HG02623 (cell line): ENCODE results near the gene MIA2.
"Not testable (repeated sequence)": the region's sequence is repeated elsewhere in the genome, so short reads cannot be mapped to it uniquely, and the experiment has no call there.

Experiments
- ATAC-seq: cut with Tn5 transposase; IDR thresholded peaks from one replicate; pipeline ENCODE4 v1.9.1; 2021; ENCODE audit warnings: moderate library complexity; ENCODE audit not compliant: unreplicated experiment

MIA2 gene

GRCh38 chr14:39324097-39324496, 90.4 kb downstream of the MIA2 start:
- ATAC-seq, result no peak

DNA sequence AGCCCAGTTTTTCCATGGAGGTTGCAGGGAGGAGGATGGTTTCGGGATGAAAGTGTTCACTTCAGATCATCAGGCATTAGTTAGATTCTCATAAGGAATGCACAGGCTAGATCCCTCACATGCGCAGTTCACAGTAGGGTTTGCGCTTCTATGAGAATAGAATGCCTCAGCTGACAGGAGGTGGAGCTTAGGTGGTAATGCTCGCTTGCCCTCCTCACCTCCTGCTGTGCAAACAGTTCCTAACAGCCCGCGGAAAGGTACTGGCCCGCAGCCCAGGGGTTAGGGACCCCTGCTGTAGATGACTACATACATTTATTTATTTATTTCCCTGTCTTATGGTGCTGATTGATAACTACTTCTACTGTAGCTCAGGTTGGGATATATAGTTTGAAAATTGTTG, 105.3 kb downstream of the MIA2 start:
- ATAC-seq, result no peak

GRCh38 chr14:39341126-39341525, 107.4 kb downstream of the MIA2 start:
- not testable (repeated sequence) for ATAC-seq

- ATAC-seq, result no peak
These were observed 109.1 kb downstream of the MIA2 start for GRCh38 chr14:39342768-39343167.

GRCh38 chr14:39343614-39344013, 109.9 kb downstream of the MIA2 start:
- ATAC-seq, result no peak

- no peak for ATAC-seq
These were observed 117.2 kb downstream of the MIA2 start for GRCh38 chr14:39350866-39351265.

GRCh38 chr14:39351708-39352107, 118.0 kb downstream of the MIA2 start:
- ATAC-seq, result no peak

GRCh38 chr14:39359069-39359468, 125.4 kb downstream of the MIA2 start:
- ATAC-seq, result not testable (repeated sequence)

DNA sequence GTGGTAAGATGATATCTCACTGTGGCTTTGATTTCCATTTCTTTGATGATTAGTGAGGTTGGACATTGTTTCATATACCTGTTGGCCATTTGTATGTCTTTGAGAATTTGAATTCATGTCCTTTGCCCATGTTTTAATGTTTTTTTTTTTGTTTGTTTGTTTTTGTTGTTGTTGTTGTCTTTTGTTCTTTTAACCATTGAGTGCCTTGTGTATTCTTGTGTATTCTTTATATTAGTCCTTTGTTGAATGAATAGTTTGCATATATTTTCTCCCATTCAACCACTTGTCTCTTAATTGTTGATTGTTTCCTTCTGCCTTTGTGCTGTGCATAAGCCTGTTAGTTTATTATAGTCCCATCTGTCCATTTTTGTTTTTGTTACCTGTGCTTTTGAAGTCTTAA, 126.6 kb downstream of the MIA2 start:
- no peak for ATAC-seq

- ATAC-seq, result not testable (repeated sequence)
These were observed 127.8 kb downstream of the MIA2 start for GRCh38 chr14:39361556-39361955.

- ATAC-seq, result no peak
These were observed 130.8 kb downstream of the MIA2 start for GRCh38 chr14:39364509-39364908.

DNA sequence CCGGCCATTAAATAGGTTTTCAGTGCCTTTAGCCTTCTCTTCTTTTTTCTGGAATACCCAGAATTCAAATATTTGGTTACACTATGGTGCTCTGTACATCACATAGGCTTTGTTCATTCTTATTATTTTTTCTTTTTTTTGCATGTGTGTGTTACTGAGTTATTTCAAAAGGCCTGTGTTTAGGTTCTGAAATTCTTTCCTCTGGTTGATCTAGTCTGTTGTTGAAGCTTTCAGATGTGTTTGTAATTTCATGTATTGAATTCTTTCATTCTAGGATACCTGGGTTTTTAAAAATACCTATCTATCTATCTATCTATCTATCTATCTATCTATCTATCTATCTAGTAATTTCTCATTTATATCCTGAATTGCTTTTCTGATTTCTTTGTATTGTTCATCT, 131.6 kb downstream of the MIA2 start:
- no peak for ATAC-seq

DNA sequence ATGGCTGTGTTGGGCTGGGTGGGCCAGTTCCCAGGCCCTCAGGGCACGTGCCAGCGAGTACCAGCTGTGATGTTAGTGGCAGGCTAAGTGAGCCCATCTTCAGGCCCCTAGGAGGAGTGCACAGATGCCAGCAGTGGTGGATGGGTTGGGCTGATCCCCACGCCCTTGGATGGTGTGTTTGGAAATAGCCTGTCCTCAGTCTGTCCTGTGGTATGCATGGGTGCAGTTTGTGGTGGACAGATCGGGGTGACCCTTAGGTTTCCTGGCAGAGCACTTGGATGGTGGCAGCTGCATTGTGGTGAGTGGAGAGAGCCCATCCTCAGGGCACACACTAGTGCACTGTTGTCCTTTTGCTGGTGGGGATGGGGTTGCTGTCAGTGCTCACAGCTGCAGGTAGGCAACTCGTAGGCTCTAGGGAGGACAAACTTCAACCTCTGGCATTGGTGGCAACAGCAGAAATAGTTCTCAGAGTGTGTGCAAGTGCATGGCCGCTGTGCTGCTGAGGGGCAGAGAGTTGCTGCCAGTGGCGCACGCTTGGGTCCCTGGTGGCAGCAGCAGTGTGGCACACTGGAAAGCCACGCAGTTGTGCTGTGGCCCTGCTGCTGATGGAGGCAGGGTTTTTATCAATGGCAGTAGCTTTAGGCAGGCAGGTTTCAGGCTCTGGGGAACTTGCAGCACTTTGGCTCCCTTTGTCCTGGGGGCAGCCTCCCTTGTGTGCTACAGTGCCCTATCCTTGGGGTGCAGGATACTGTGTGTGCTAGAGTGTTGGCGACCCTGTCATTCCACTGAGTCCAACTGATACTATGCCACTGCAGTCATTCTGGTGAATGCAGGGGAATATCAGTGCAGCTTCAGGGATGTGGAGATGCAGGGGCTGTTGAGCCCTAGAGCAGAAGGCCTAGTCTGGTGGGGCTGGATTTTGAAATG, 133.0 kb downstream of the MIA2 start:
- ATAC-seq, result no peak

DNA sequence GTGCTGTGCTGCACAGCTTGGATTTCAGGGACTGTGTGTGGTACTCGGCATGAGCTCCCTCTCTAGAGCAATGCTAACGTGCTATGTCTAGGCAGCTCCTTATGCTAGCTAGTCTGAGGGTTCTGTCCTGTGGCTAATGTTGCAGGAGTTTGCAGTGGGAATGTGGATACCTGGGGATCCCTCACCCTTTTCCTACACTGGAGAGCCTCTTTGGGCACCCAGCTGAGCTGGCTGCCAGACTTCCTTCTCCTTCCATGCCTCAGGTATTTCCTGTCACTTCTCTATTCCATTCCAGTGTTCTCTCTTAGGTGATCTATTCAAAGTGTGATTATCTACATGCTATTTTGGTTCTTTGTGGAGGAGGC, 133.7 kb downstream of the MIA2 start:
- no peak for ATAC-seq

- ATAC-seq, result no peak
These were observed 134.7 kb downstream of the MIA2 start for GRCh38 chr14:39368261-39368959.

DNA sequence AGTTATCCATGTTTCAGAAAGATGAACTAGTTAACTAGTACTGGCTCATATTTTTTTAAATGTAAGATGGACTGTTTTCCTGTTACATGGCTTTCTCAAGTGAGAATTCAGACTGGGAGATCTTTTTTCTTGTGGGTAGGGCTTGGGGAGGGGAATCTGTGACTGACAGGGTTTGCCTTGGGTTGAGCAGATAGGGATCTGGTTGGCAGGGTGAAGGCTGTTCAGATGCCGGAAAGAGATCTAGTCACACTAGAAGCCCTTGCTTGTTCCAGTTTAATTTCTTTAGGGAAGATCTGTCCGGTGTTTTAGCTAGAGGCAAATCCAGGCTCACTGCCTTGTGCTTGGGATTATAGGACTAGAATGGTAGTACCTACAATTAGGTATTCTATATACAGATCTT, 135.3 kb downstream of the MIA2 start:
- no peak for ATAC-seq

DNA sequence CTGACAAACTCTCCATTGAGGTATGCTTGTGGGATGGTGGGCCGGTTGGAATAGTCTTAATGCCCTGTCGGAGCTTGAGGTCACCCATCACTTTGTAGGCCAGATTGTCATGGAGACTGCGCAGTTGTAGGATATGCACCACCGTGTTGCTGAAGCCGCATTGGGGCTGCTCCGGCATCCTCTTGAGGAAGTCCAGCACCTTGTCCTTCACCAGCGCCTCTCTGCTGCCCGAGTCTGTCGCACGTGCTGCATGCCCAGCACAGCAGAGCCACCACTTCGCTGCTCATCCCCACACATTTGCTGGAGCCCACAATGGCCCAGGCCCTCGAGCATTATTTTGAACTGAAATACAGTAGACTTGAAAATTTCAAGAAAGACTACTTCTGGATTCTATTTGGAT, 136.7 kb downstream of the MIA2 start:
- ATAC-seq, result no peak

DNA sequence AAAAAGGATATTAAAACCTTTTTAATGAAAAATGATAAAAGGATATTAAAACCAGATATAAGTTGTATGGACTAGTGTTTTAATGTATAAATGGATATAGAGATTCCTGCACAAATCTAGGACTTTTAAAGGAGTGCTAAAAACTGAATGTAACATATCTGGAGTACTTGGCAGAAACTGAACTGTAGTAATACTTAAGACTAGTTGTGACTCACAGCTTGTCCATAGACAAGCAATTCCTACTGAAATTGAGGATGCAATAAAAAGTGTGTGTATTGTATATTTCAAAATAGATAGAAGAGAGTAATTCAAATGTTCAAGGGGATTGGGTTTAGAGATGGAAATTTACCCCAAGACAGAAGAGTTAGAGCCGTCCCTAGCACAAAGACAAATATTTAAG, 138.9 kb downstream of the MIA2 start:
- ATAC-seq, result no peak

DNA sequence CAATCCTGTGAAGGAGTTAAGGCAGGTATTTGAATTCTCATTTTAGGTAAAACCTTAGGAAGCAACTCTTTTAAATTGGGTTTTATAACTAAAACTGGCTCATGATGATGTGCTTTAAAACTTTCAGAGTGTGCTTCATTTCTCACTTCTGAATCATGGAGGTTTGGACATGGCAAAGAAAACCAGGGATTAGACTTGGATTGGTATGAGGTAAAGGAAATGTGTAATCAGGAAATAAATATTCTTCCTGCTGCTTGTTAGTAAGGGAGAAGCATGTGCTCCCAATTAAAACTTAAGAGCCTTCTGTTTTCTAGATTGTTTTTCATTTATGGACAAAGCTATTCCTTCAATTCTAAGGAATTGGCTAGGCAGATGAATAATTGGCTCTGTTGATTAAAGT, 141.1 kb downstream of the MIA2 start:
- no peak for ATAC-seq

GRCh38 chr14:39376667-39377403, 143.1 kb downstream of the MIA2 start:
- ATAC-seq, result no peak

GRCh38 chr14:39381366-39381765, 147.7 kb downstream of the MIA2 start:
- no peak for ATAC-seq

DNA sequence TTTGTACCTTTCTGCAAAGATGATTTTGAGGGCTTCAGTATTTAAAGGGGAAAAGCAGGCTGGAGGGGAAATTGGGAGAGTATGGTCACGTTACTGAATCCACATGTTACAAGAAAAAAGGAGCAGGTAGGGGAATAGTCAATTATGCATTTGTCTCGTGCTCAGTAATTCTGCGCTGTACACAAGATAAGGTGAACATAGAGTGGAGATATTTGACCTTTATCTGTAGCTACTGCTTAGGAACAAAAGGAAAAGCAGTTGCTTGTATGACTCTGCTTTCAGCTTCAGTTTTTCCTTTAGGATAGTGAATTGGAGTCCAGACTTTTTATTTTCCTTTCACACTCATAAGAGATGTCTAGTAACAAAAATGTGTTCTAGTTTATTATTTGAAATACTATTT, 148.7 kb downstream of the MIA2 start:
- no peak for ATAC-seq
